Measurements from ENCODE around the gene RNPEP. TPM values are rescaled to one million over a fixed set of nuclear protein-coding genes. Genes with fewer than 3 reads are reported as not detected.

The RNPEP gene
- total RNA-seq, 1 donor, result 93.7 TPM

- peak; percentile 83 for TF ChIP-seq CTCF (IDR thresholded peaks at IDR 0.05; ENCODE audit: insufficient read depth, low read depth, low read length)
- DNase-seq (ENCODE audit: low read depth), result peak; percentile 45
- H3K4me3 ChIP-seq (ENCODE audit: low read depth, low read length), result no peak overlapping the region
Observed at GRCh38 chr1:201999625-202000238, 17.3 kb downstream of the RNPEP start.

GRCh38 chr1:202002507-202002906 lies 20.1 kb downstream of the RNPEP start:
- H3K4me3 ChIP-seq (ENCODE audit: low read depth, low read length), result no peak overlapping the region
- no peak for TF ChIP-seq CTCF (IDR thresholded peaks at IDR 0.05; ENCODE audit: insufficient read depth, low read depth, low read length)
- no peak for DNase-seq (ENCODE audit: low read depth)

GRCh38 chr1:202004711-202005110 lies 22.3 kb downstream of the RNPEP start:
- DNase-seq (ENCODE audit: low read depth), result no peak
- no peak overlapping the region for H3K4me3 ChIP-seq (ENCODE audit: low read depth, low read length)
- no peak for TF ChIP-seq CTCF (IDR thresholded peaks at IDR 0.05; ENCODE audit: insufficient read depth, low read depth, low read length)

- DNase-seq (ENCODE audit: low read depth), result peak; percentile 35
- H3K4me3 ChIP-seq (ENCODE audit: low read depth, low read length), result no peak overlapping the region
- peak; percentile 46 for TF ChIP-seq CTCF (IDR thresholded peaks at IDR 0.05; ENCODE audit: insufficient read depth, low read depth, low read length)
Observed at GRCh38 chr1:202005958-202006357, 23.5 kb downstream of the RNPEP start.

GRCh38 chr1:202007304-202007703 lies 24.9 kb downstream of the RNPEP start:
- DNase-seq (ENCODE audit: low read depth), result no peak
- no peak overlapping the region for H3K4me3 ChIP-seq (ENCODE audit: low read depth, low read length)
- no peak for TF ChIP-seq CTCF (IDR thresholded peaks at IDR 0.05; ENCODE audit: insufficient read depth, low read depth, low read length)

- TF ChIP-seq CTCF (IDR thresholded peaks at IDR 0.05; ENCODE audit: insufficient read depth, low read depth, low read length), result no peak
- H3K4me3 ChIP-seq (ENCODE audit: low read depth, low read length), result no peak overlapping the region
- peak; percentile 72 for DNase-seq (ENCODE audit: low read depth)
Observed at GRCh38 chr1:202007805-202008489, 25.5 kb downstream of the RNPEP start.

Data from fibroblast of villous mesenchyme (primary cell).